Gastrocnemius medialis (tissue), 4 donors: Measurements from ENCODE around the gene HRK. TPM values are rescaled to one million over a fixed set of nuclear protein-coding genes. Genes with fewer than 3 reads are reported as not detected.

Experiments used
- ATAC-seq, 2 donors: fragments of 150-250 bp; one replicate each; pipeline ENCODE4 v1.9.1; 2016
- DNase-seq, 2 donors: peaks; one replicate each; pipeline ENCODE4 v3.0.0-alpha.2; 2019
- H3K27ac ChIP-seq, 4 donors: fragments of 200-600 bp; sonication (generic); 1 replicate in 1 of 4; 2 replicates in 3 of 4; pipeline ENCODE4 v1.5.1; 2016 to 2018; ENCODE audit warnings: mild to moderate bottlenecking in 2 of 4, moderate library complexity in 1 of 4
- H3K27me3 ChIP-seq, 3 donors: fragments of 200-600 bp; sonication (generic) in 2 of 3; 1 replicate in 1 of 3; 2 replicates in 2 of 3; pipeline versions ENCODE4 v1.5.1 to v1.6.0; 2016 to 2019; ENCODE audit warnings: mild to moderate bottlenecking in 1 of 3, moderate library complexity in 1 of 3
- H3K36me3 ChIP-seq, 2 donors: fragments of 200-600 bp; sonication (generic) in 1 of 2; one replicate each; pipeline ENCODE4 v1.5.1; 2017 to 2018
- H3K4me1 ChIP-seq, 2 donors: fragments of 200-600 bp; sonication (generic) in 1 of 2; one replicate each; pipeline ENCODE4 v1.5.1; 2016 to 2017; ENCODE audit warnings: mild to moderate bottlenecking in 2 of 2
- H3K4me3 ChIP-seq, 4 donors: fragments of 200-600 bp; sonication (generic) in 3 of 4; 1 replicate in 1 of 4; 2 replicates in 3 of 4; pipeline ENCODE4 v1.5.1; 2016 to 2019; ENCODE audit warnings: mild to moderate bottlenecking in 2 of 4
- H3K9me3 ChIP-seq, 3 donors: fragments of 200-600 bp; sonication (generic) in 2 of 3; 1 replicate in 1 of 3; 2 replicates in 2 of 3; pipeline ENCODE4 v1.5.1; 2016 to 2019
- POLR2A ChIP-seq, 2 donors: fragments of 450-650 bp; IDR thresholded peaks; one replicate each; pipeline ENCODE4 v1.6.1; 2017; ENCODE audit warnings: antibody characterized with exemption in 2 of 2, mild to moderate bottlenecking in 2 of 2, moderate library complexity in 2 of 2
- in situ Hi-C, 4 donors: fragments of 200-750 bp; cut with MboI; loops; one replicate each; pipeline versions ENCODE4 v1.15.0 to v1.8.0; 2017; ENCODE audit warnings: low sequenced_read_pairs in 4 of 4
- intact Hi-C: fragments of 100-400 bp; cut with DNase I; formaldehyde crosslinking; loops from one replicate; pipeline ENCODE4 v1.15.1; 2023; ENCODE audit warnings: low total_unique reads
- total RNA-seq, 4 donors: library from RNA; depleted of rRNA; stranded (reverse); fragments of >200 nt; gene quantifications; one replicate each; pipeline versions ENCODE4 v1.1.0 to v1.2.3, GENCODE V29; 2016
- TF ChIP-seq, protein P1 (sequence below), 5 experiments: fragments of 450-650 bp in 3 of 5; fragments of 200-600 bp in 2 of 5; sonication (generic) in 2 of 5; IDR thresholded peaks in 4 of 5; conservative IDR thresholded peaks in 1 of 5; 1 replicate in 4 of 5; 2 replicates in 1 of 5; pipeline ENCODE4 v1.5.1; 2016 to 2019; ENCODE audit warnings: antibody characterized with exemption in 5 of 5, mild to moderate bottlenecking in 3 of 5, moderate library complexity in 3 of 5

The HRK gene
- total RNA-seq, 4 donors from 2014 or later = not detected

GRCh38 chr12:116926283-116927243 lies 45.3 kb upstream of the HRK start:
- TF ChIP-seq, protein P1, sequence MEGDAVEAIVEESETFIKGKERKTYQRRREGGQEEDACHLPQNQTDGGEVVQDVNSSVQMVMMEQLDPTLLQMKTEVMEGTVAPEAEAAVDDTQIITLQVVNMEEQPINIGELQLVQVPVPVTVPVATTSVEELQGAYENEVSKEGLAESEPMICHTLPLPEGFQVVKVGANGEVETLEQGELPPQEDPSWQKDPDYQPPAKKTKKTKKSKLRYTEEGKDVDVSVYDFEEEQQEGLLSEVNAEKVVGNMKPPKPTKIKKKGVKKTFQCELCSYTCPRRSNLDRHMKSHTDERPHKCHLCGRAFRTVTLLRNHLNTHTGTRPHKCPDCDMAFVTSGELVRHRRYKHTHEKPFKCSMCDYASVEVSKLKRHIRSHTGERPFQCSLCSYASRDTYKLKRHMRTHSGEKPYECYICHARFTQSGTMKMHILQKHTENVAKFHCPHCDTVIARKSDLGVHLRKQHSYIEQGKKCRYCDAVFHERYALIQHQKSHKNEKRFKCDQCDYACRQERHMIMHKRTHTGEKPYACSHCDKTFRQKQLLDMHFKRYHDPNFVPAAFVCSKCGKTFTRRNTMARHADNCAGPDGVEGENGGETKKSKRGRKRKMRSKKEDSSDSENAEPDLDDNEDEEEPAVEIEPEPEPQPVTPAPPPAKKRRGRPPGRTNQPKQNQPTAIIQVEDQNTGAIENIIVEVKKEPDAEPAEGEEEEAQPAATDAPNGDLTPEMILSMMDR (IDR thresholded peaks at IDR 0.05 in 4 of 5, conservative IDR thresholded peaks at IDR 0.05 in 1 of 5) = no peak
- TF ChIP-seq POLR2A (IDR thresholded peaks at IDR 0.05) = no peak
- Histone ChIP-seq H3K36me3 (no peaks in the 10 kb centered on the region), H3K4me1 (peaks cover 5 to 21% of the 10 kb centered on the region in 2 donors), H3K9me3 (no peaks in the 10 kb centered on the region), H3K27me3 (no peaks in the 10 kb centered on the region), H3K4me3 (no peak overlapping the region), H3K27ac (peak overlapping the region in 2 of 4 donors; percentile 23 to 48)
- intact Hi-C loops (no loop called here), in situ Hi-C loops (no loop called here)
- no peak for DNase-seq
- no peak for ATAC-seq

DNA sequence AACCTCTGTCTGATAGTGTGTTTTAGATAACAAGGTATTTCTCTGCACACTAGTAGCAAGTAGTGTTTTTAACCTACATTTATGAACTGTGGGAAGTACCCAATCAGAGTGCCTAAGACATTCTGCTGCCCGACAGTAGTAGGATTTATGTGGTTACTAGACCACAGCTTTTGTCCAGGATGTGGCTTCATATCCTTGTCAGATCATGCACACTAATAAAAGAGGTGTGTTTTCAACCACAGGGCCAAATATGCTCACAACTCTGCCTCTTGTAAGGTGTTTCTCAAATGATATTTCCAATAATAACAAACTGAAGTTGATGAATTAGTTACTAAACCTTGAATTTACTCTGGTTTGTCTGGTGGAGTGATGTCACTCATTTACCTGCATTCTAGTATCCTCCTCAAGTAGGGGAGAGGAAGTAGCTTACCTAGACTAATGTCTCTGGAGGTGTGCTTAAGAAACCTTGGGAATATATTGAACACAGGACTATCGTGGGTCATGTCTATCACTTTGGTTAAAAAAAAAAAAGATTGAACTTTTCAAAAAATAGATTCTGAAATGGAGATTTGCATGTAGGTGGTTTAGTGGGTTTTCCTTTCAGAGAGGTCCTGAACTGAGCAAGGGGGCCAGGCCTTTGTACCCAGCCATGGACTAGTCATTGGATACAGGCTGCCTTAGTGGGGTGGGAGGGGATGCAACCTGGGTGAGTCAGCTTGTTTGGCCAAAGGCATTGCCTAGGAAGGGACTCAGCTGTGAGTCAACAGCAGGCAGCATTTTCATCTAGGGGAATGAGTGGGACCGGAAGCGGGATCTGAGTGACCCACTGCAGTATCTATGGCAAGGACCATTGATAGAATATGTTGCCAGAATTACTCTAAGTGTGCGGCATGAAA lies 43.6 kb upstream of the HRK start:
- in situ Hi-C loops = no loop called here
- peaks cover 5 to 28% of the 10 kb centered on the region in 2 donors for H3K4me1 ChIP-seq
- DNase-seq = no peak

GRCh38 chr12:116922194-116922897 lies 41.1 kb upstream of the HRK start:
- Histone ChIP-seq H3K4me3 (no peak overlapping the region), H3K27me3 (no peaks in the 10 kb centered on the region), H3K27ac (no peak overlapping the region), H3K4me1 (peaks cover 5 to 35% of the 10 kb centered on the region in 2 donors), H3K36me3 (no peaks in the 10 kb centered on the region), H3K9me3 (no peaks in the 10 kb centered on the region)
- no peak for ATAC-seq
- in situ Hi-C loops (no loop called here), intact Hi-C loops (no loop called here)
- DNase-seq = no peak
- TF ChIP-seq POLR2A (IDR thresholded peaks at IDR 0.05) = no peak
- TF ChIP-seq, protein P1 (IDR thresholded peaks at IDR 0.05 in 4 of 5, conservative IDR thresholded peaks at IDR 0.05 in 1 of 5) = no peak

More for the DNA sequence above, 43.6 kb upstream of the HRK start:
- no peaks in the 10 kb centered on the region for H3K9me3 ChIP-seq
- TF ChIP-seq, protein P1 (IDR thresholded peaks at IDR 0.05 in 4 of 5, conservative IDR thresholded peaks at IDR 0.05 in 1 of 5) = no peak
- no peak for TF ChIP-seq POLR2A (IDR thresholded peaks at IDR 0.05)
- H3K27me3 ChIP-seq = no peaks in the 10 kb centered on the region
- ATAC-seq = peak in 1 of 2 donors; percentile 46
- intact Hi-C loops = no loop called here
- H3K4me3 ChIP-seq = no peak overlapping the region
- no peaks in the 10 kb centered on the region for H3K36me3 ChIP-seq
- H3K27ac ChIP-seq = no peak overlapping the region

DNA sequence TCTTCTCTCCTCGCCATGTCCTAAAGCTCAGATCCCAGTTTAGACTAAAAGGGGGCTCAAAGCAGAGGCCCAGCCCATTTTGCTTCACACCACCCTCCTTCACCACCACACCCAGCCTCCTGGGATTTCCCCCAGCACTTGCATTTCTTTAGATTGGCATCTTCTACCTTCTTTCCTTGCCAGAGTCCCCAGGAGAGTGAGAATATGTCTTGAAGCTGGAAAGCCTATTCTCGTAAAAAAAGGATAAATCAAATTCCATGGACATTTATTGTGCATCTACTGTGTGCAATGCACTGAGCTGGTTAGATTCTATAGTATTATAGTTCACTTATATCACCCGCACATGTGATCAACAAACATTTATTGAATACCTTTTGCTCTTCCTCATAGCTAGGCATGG lies 39.7 kb upstream of the HRK start:
- no peak for ATAC-seq
- H3K27me3 ChIP-seq = no peaks in the 10 kb centered on the region
- intact Hi-C loops = no loop called here
- in situ Hi-C loops = no loop called here
- H3K4me1 ChIP-seq = peaks cover 0 to 24% of the 10 kb centered on the region in 2 donors
- no peaks in the 10 kb centered on the region for H3K9me3 ChIP-seq
- no peak overlapping the region for H3K4me3 ChIP-seq
- DNase-seq = no peak
- no peaks in the 10 kb centered on the region for H3K36me3 ChIP-seq
- H3K27ac ChIP-seq = peak overlapping the region in 1 of 4 donors; percentile 39
- TF ChIP-seq POLR2A (IDR thresholded peaks at IDR 0.05) = no peak
- TF ChIP-seq, protein P1 (IDR thresholded peaks at IDR 0.05 in 4 of 5, conservative IDR thresholded peaks at IDR 0.05 in 1 of 5) = no peak
